ENCODE measurements around the gene TERF2IP. TPM values are rescaled to one million over a fixed set of nuclear protein-coding genes. Genes with fewer than 3 reads are reported as not detected.

TERF2IP gene, protein sequence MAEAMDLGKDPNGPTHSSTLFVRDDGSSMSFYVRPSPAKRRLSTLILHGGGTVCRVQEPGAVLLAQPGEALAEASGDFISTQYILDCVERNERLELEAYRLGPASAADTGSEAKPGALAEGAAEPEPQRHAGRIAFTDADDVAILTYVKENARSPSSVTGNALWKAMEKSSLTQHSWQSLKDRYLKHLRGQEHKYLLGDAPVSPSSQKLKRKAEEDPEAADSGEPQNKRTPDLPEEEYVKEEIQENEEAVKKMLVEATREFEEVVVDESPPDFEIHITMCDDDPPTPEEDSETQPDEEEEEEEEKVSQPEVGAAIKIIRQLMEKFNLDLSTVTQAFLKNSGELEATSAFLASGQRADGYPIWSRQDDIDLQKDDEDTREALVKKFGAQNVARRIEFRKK
- 42.7 to 46.1 TPM (median 43.6 TPM) in 5 replicates for total RNA-seq (2022; extraction: Qiagen RNA extraction)

DNA sequence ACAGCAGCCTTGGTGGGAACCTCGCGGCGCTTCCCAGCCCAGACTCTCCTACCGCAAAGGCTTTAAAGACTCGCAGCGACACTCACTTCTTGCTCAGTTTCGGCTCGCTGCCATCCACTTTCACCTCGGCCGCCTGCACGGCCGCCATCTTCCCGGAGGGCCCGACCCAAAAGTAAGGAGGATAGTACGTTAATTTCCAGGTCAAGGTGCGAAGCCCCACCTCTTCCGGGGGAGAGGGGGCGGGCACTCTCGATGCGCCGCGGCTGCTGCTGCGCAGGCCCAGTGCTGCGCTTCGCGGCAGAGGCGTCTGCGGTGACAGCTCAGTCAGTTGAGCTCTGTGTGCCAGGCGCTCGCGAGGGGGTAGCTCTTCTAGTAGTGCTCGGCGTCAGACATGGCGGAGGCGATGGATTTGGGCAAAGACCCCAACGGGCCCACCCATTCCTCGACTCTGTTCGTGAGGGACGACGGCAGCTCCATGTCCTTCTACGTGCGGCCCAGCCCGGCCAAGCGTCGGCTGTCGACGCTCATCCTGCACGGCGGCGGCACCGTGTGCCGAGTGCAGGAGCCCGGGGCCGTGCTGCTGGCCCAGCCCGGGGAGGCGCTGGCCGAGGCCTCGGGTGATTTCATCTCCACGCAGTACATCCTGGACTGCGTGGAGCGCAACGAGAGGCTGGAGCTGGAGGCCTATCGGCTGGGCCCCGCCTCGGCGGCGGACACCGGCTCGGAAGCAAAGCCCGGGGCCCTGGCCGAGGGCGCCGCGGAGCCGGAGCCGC lies at the start of gene TERF2IP, which contains the start of gene KARS1:
Gene TERF2IP, plus strand, starts transcription at position 282 of the 773 bp plus-strand sequence. Its CDS starts 110 bp downstream, at position 392.
Gene KARS1, minus strand, starts transcription at position 174 of the 773 bp plus-strand sequence. Its CDS starts 26 bp downstream, at position 148.

DNA sequence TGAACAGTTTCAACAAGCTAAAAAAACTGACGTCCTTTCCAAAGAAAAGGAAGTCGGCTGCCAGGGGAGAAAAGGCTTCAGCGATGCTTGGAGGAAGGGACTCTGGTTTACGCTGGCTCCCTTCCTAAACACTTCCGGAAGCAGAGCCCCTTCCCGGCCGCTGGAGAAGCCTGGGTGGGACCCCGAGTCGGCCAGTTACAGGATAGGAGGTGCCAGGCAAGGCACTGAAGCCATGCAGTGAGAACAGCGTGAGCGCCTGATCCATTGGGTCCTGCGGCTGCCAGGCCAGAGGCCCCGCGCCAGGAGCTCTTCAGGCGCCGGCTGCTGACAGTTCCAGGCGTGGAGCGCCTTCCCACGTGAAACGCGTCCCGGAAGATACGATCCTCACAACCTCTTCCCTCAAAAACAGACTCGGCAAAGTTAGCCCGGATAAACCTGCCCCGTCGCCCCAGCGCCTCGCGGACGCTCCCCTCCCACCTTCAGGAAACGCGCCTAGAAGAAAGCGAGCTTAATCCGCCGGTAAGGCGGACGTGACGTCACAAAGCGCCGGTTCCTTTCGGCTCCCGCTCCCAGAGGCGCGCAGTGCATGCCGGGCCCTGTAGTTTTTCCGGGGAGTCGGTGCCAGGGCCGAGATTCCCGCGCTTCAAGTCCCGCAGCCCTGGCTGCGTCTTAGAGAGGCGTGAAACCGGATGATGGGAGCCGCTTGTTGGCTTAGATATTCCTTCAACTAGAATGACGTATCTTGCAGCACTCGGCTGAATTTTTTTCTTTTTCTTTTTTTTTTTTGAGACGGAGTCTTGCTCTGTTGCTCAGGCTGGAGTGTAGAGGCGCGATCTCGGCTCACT lies 24.6 kb upstream of the TERF2IP start, which contains the start of gene ADAT1:
Gene ADAT1, minus strand, starts transcription at position 521 of the 845 bp plus-strand sequence. CDS start 2,482 bp downstream, outside the sequence.

DNA sequence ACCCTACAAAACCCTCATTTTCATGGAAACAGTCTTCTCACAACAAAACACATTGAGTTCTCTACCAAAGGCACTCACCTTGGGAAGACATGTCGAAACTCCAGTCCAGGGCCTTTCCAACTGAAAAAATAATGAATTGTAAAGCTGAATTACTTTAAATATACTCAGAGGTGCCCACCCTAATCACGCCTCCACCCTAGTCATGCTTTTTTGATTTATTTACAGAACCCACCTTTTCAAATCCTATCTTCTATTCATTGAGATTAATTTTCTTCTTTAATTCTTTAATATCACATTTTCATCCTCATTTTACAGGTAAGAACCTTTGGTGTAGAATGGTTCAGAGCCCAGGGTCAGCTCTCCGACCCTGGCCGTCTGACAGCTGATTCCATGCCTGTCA lies 29.3 kb downstream of the TERF2IP start, which contains the start of gene CPHXL2:
Gene CPHXL2, minus strand, starts transcription at position 101 of the 400 bp plus-strand sequence. Its CDS starts 10 bp downstream, at position 91.

GRCh38 chr16:75701361-75701760 lies 53.8 kb downstream of the TERF2IP start, which contains the start of gene DUXB:
DUXB (minus strand) TSS chr16:75701461; CDS start chr16:75701418, 43 bp downstream.

Other genes starting within 250 kb of the TERF2IP start
- 65.7 to 84.6 TPM (median 68.7 TPM) in 5 replicates for gene CFDP1, start 214.3 kb upstream of the TERF2IP start, total RNA-seq (2022; extraction: Qiagen RNA extraction)
- 12.0 to 15.9 TPM (median 14.5 TPM) in 5 replicates for gene TMEM170A, start 183.1 kb upstream of the TERF2IP start, total RNA-seq (2022; extraction: Qiagen RNA extraction)
- 0.14 to 0.33 TPM (median 0.22 TPM) in 5 replicates for gene CHST6, start 152.3 kb upstream of the TERF2IP start, total RNA-seq (2022; extraction: Qiagen RNA extraction)
- 0.05 to 0.11 TPM (median 0.10 TPM) in 3 of 5 replicates, not detected in the others for gene CHST5, start 111.7 kb upstream of the TERF2IP start, total RNA-seq (2022; extraction: Qiagen RNA extraction)
- gene TMEM231, start 91.5 kb upstream of the TERF2IP start, total RNA-seq (2022; extraction: Qiagen RNA extraction), result 7.4 to 9.2 TPM (median 8.7 TPM) in 5 replicates
- gene GABARAPL2, start 81.4 kb upstream of the TERF2IP start, total RNA-seq (2022; extraction: Qiagen RNA extraction), result 79.2 to 88.5 TPM (median 85.7 TPM) in 5 replicates
- gene ADAT1, start 24.5 kb upstream of the TERF2IP start, total RNA-seq (2022; extraction: Qiagen RNA extraction), result 26.2 to 44.9 TPM (median 38.8 TPM) in 5 replicates
- 169 to 183 TPM (median 178 TPM) in 5 replicates for gene KARS1, start 108 bp upstream of the TERF2IP start, total RNA-seq (2022; extraction: Qiagen RNA extraction)
- gene CPHXL2, start 29.2 kb downstream of the TERF2IP start, total RNA-seq (2022; extraction: Qiagen RNA extraction), result not detected in 5 replicates
- 0.08 to 0.16 TPM in 2 of 5 replicates, not detected in the others for gene DUXB, start 53.7 kb downstream of the TERF2IP start, total RNA-seq (2022; extraction: Qiagen RNA extraction)
- 0.08 TPM in 1 of 5 replicates, not detected in the others for gene CPHXL, start 78.7 kb downstream of the TERF2IP start, total RNA-seq (2022; extraction: Qiagen RNA extraction)

All from A549 treated with dexamethasone at 1 μM for 4 hours (cell line).